DOHH2 (cell line): ENCODE data around the gene OGFOD2.

Experiments
- H3F3A ChIP-seq: fragments of 200-600 bp; sonication (generic), shearing (Covaris generic); 2 replicates; pipeline ENCODE4 v1.6.0; 2016; ENCODE audit warnings: antibody characterized with exemption, mild to moderate bottlenecking; ENCODE audit not compliant: control insufficient read depth, insufficient read depth
- H3K27ac ChIP-seq: fragments of 200-600 bp; sonication (generic); 2 replicates; pipeline ENCODE4 v1.5.1; 2014; ENCODE audit warnings: low read depth, mild to moderate bottlenecking, low read length, moderate library complexity
- H3K27me3 ChIP-seq: fragments of 200-600 bp; sonication (generic); 2 replicates; pipeline ENCODE4 v1.6.1; 2014; ENCODE audit warnings: mild to moderate bottlenecking, low read length, mixed read lengths; ENCODE audit not compliant: control insufficient read depth
- H3K36me3 ChIP-seq: fragments of 200-600 bp; sonication (generic); 2 replicates; pipeline ENCODE4 v1.6.1; 2014; ENCODE audit warnings: mild to moderate bottlenecking, low read length, moderate library complexity, mixed read lengths; ENCODE audit not compliant: control insufficient read depth
- H3K4me1 ChIP-seq: fragments of 200-600 bp; sonication (generic); 2 replicates; pipeline ENCODE4 v1.6.1; 2014; ENCODE audit warnings: mild to moderate bottlenecking, low read length, mixed read lengths; ENCODE audit not compliant: control insufficient read depth
- H3K4me2 ChIP-seq: fragments of 200-600 bp; sonication (generic); 2 replicates; pipeline ENCODE4 v1.6.0; 2014; ENCODE audit warnings: mild to moderate bottlenecking, low read length, moderate library complexity
- H3K4me3 ChIP-seq: fragments of 200-600 bp; sonication (generic); 2 replicates; pipeline ENCODE4 v1.5.1; 2014; ENCODE audit warnings: mild to moderate bottlenecking, low read length, mixed read lengths
- H3K79me2 ChIP-seq: fragments of 200-600 bp; sonication (generic); 2 replicates; pipeline ENCODE4 v1.6.1; 2014; ENCODE audit warnings: mild to moderate bottlenecking, low read length, mixed read lengths; ENCODE audit not compliant: control insufficient read depth
- H3K9me2 ChIP-seq: fragments of 200-600 bp; sonication (generic); replicated peaks from 2 replicates; pipeline ENCODE4 v1.6.1; 2014; ENCODE audit warnings: mild to moderate bottlenecking, low read length, mixed read lengths; ENCODE audit not compliant: control insufficient read depth
- H3K9me3 ChIP-seq: fragments of 200-600 bp; sonication (generic); 2 replicates; pipeline ENCODE4 v1.6.1; 2014; ENCODE audit warnings: antibody characterized with exemption, low read length, mixed read lengths; ENCODE audit not compliant: control insufficient read depth, insufficient read depth
- H4K20me1 ChIP-seq: fragments of 200-600 bp; sonication (generic); 2 replicates; pipeline ENCODE4 v1.6.0; 2014; ENCODE audit warnings: low read depth, mild to moderate bottlenecking, antibody characterized with exemption, low read length, moderate library complexity; ENCODE audit not compliant: control insufficient read depth, insufficient read depth
- EZH2phosphoT487 ChIP-seq: fragments of 200-600 bp; sonication (generic); IDR thresholded peaks from 2 replicates; pipeline ENCODE4 v1.6.1; 2017; ENCODE audit warnings: borderline replicate concordance, mild to moderate bottlenecking, antibody characterized with exemption, low read length, moderate library complexity, mixed read lengths
- TF ChIP-seq, protein P1 (sequence below): fragments of 200-600 bp; sonication (generic); IDR thresholded peaks from one replicate; pipeline ENCODE4 v1.5.1; 2014; ENCODE audit warnings: antibody characterized with exemption, mild to moderate bottlenecking, low read depth, low read length; ENCODE audit not compliant: poor library complexity, severe bottlenecking

The OGFOD2 gene

GRCh38 chr12:122959566-122960192 is 15.4 kb upstream of the OGFOD2 start:
- TF ChIP-seq, protein P1, sequence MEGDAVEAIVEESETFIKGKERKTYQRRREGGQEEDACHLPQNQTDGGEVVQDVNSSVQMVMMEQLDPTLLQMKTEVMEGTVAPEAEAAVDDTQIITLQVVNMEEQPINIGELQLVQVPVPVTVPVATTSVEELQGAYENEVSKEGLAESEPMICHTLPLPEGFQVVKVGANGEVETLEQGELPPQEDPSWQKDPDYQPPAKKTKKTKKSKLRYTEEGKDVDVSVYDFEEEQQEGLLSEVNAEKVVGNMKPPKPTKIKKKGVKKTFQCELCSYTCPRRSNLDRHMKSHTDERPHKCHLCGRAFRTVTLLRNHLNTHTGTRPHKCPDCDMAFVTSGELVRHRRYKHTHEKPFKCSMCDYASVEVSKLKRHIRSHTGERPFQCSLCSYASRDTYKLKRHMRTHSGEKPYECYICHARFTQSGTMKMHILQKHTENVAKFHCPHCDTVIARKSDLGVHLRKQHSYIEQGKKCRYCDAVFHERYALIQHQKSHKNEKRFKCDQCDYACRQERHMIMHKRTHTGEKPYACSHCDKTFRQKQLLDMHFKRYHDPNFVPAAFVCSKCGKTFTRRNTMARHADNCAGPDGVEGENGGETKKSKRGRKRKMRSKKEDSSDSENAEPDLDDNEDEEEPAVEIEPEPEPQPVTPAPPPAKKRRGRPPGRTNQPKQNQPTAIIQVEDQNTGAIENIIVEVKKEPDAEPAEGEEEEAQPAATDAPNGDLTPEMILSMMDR = no peak
- no peak for TF ChIP-seq EZH2phosphoT487

DNA sequence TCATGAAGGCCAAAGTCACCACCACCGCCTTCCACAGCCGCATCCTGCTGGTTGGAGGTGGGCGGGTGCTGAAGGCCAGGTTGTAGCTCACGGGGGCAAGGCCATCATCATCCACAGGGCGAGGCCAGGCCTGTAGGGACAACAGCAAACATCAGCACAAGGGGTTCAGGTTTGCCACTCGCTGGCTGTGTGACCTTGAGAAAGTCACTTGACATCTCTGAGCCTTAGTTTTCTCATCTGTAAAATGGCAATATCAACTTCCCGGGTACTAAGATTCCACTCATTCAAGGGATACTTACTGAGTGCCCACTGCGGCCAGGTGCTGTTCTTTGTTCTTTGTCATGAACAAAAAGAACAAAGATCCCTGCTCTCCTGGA is 14.9 kb upstream of the OGFOD2 start:
- Histone ChIP-seq H3K4me3 (no peak overlapping the region), H4K20me1 (no peaks in the 10 kb centered on the region), H3K4me1 (no peaks in the 10 kb centered on the region), H3K9me3 (no peaks in the 10 kb centered on the region), H3K9me2 (no peaks in the 10 kb centered on the region), H3F3A (no peaks in the 10 kb centered on the region), H3K79me2 (no peaks in the 10 kb centered on the region), H3K36me3 (no peaks in the 10 kb centered on the region), H3K4me2 (no peak overlapping the region), H3K27ac (no peak overlapping the region), H3K27me3 (no peaks in the 10 kb centered on the region)
- TF ChIP-seq EZH2phosphoT487 = no peak
- TF ChIP-seq, protein P1 = no peak

More at GRCh38 chr12:122959566-122960192, 15.4 kb upstream of the OGFOD2 start:
- Histone ChIP-seq H4K20me1 (no peaks in the 10 kb centered on the region), H3K4me2 (no peak overlapping the region), H3K9me3 (no peaks in the 10 kb centered on the region), H3K4me1 (no peaks in the 10 kb centered on the region), H3F3A (no peaks in the 10 kb centered on the region), H3K9me2 (no peaks in the 10 kb centered on the region), H3K27ac (no peak overlapping the region), H3K4me3 (no peak overlapping the region), H3K79me2 (no peaks in the 10 kb centered on the region), H3K27me3 (no peaks in the 10 kb centered on the region), H3K36me3 (no peaks in the 10 kb centered on the region)

DNA sequence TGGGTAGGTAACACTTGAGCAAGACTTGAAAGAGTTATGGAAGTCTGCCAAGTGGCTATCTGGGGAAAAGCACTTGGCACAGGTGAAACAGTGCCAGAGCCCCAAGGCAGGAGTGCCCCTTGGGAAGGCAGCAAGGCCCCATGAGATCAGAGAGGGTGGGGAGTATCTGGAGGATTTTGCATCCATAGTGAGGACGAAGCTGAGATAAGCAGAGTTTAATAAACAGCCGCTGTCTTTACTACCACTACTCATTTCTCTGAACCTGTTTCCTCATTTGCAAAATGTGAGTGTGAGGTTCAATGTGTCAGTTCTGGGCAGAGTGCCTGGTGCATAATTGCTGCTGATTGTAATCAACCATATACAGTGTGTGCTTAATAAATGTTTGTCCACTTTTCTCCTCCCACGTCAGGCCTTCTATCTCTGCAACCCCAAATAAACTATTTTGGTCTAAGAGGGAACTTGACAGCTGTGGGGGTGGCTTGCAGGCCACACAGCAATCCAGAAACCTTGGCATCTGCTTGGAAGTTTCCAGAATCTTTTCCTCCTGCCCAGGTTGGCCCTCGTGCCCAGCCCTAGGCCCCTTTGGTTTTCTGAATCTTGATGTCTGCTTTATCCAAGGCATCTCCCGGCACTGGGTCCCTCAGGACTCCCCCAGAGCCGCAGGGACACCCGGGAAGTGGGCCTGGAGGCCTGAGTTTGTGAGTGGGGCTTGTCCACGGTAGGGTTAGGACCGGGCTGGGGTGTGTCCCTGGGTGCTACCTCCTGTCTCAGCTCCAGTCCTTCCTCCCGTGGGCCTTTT is 13.3 kb upstream of the OGFOD2 start:
- peaks cover 11% of the 10 kb centered on the region for H3K4me1 ChIP-seq
- TF ChIP-seq EZH2phosphoT487 = no peak
- TF ChIP-seq, protein P1 = no peak
- no peak overlapping the region for H3K4me3 ChIP-seq
- H3K4me2 ChIP-seq = no peak overlapping the region
- H3K27ac ChIP-seq = no peak overlapping the region
- H3F3A ChIP-seq = peaks cover 1% of the 10 kb centered on the region
- H3K9me2 ChIP-seq = no peaks in the 10 kb centered on the region
- no peaks in the 10 kb centered on the region for H3K79me2 ChIP-seq
- H3K27me3 ChIP-seq = no peaks in the 10 kb centered on the region
- H3K36me3 ChIP-seq = no peaks in the 10 kb centered on the region
- peaks cover 2% of the 10 kb centered on the region; the same call in 1 of the 2 replicates for H4K20me1 ChIP-seq
- no peaks in the 10 kb centered on the region for H3K9me3 ChIP-seq
